Measurements from ENCODE around the gene BGLAP. TPM values are rescaled to one million over a fixed set of nuclear protein-coding genes. Genes with fewer than 3 reads are reported as not detected.
A peak's percentile ranks its signal among the peaks of the same experiment; 100 is the strongest.

BGLAP gene
- polyA plus RNA-seq, 1 donor (not counting 4 experiments of a cell fraction or from before 2014, with no cell fraction given): 0.12 TPM

DNA sequence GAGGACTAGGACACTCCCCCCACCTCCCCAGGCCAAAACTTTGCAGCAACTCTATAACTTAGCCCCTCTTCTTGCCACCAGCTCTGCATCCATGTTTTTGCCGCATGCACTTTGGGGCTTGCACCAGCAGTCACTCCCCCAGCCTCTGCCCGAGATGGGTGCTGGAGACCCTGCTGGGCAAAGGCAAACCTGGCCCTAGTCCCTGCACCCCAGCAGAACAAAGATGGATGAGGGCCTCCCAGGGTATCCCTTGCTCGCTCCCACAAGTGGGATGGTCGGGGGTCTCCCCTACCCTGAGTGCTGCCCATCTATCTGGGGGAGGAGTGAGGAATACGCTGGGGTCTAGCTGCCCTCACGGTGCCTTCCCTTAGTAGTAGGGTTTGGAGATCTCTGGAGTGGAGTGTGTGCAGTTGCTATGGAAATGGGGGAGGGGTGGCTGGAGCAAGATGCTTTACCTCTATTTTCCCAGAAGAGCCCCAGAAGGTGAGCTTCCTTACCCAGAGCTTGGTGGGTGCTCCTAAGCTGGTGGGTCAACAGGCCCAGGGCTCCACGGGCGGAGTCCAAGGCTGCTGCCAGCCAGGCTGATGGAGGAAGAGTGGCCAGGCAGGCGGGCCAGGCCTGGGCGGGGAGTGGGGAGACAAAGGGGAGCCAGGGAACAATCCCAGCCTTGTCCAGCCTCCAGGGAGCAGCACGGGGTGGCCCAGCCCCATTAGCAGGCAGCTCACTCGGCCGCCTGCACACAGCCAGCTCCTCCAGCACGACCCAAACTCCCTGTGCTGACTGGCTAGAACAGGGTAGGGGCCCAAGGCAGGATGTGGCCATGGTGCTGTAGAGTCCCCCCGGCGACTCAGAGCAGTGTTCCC is 5.7 kb downstream of the BGLAP start, which contains the start of gene PAQR6:
PAQR6 (minus strand) TSS at position 597 of the 863 bp plus-strand sequence. CDS start 1,325 bp downstream, outside the sequence.
- Histone ChIP-seq H3K4me2 (ENCODE audit: control insufficient read depth, extremely low read depth, insufficient read depth, low read depth, low read length) (peak within 1 kb of the TSS; percentile 41), H2AFZ (ENCODE audit: control insufficient read depth, low read length) (no peak within 1 kb of the TSS), H3K27ac (ENCODE audit: control insufficient read depth, insufficient read depth, low read length) (no peak within 1 kb of the TSS), H4K20me1 (ENCODE audit: control insufficient read depth, extremely low read depth, insufficient read depth, low read length) (no peaks in the 10 kb centered on the region), H3K27me3 (ENCODE audit: control insufficient read depth, extremely low read depth, insufficient read depth, low read length) (peaks cover 13% of the 10 kb centered on the region), H3K79me2 (ENCODE audit: control insufficient read depth, insufficient read depth, low read length) (no peaks in the 10 kb centered on the region), H3K9me3 (ENCODE audit: control insufficient read depth, low read depth, low read length) (no peaks in the 10 kb centered on the region), H3K9me1 (ENCODE audit: control insufficient read depth, extremely low read depth, insufficient read depth, low read length) (no peaks in the 10 kb centered on the region), H3K36me3 (ENCODE audit: control insufficient read depth in 2 of 2, extremely low read depth in 1 of 2, insufficient read depth in 2 of 2, low read length in 2 of 2) (peaks cover 15 to 29% of the 10 kb centered on the region in 2 experiments), H3K4me1 (ENCODE audit: control insufficient read depth, extremely low read depth, insufficient read depth, low read length) (peaks cover 25% of the 10 kb centered on the region), H3K4me3 (ENCODE audit: control insufficient read depth in 2 of 3, extremely low read depth in 1 of 3, insufficient read depth in 2 of 3, low read depth in 1 of 3, low read length in 3 of 3) (no peak within 1 kb of the TSS), H3K9ac (ENCODE audit: control insufficient read depth, extremely low read depth, insufficient read depth, low read length) (no peak within 1 kb of the TSS)
- no peak for TF ChIP-seq EZH2 (IDR thresholded peaks at IDR 0.05; ENCODE audit: low read length)
- TF ChIP-seq, protein P1, sequence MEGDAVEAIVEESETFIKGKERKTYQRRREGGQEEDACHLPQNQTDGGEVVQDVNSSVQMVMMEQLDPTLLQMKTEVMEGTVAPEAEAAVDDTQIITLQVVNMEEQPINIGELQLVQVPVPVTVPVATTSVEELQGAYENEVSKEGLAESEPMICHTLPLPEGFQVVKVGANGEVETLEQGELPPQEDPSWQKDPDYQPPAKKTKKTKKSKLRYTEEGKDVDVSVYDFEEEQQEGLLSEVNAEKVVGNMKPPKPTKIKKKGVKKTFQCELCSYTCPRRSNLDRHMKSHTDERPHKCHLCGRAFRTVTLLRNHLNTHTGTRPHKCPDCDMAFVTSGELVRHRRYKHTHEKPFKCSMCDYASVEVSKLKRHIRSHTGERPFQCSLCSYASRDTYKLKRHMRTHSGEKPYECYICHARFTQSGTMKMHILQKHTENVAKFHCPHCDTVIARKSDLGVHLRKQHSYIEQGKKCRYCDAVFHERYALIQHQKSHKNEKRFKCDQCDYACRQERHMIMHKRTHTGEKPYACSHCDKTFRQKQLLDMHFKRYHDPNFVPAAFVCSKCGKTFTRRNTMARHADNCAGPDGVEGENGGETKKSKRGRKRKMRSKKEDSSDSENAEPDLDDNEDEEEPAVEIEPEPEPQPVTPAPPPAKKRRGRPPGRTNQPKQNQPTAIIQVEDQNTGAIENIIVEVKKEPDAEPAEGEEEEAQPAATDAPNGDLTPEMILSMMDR (optimal IDR thresholded peaks at IDR 0.05 in 1 of 3, IDR thresholded peaks at IDR 0.05 in 1 of 3, conservative IDR thresholded peaks at IDR 0.05 in 1 of 3; ENCODE audit: extremely low read depth in 1 of 3, insufficient read depth in 2 of 3, low read length in 3 of 3): no peak
- DNase-seq (ENCODE audit: low read depth, low spot score): no peak
- no peak for FAIRE-seq
- dilution Hi-C loops (cut with MboI; ENCODE audit: extremely low pct_ligation_motif_present, low sequenced_read_pairs): no loop called here

- Histone ChIP-seq H4K20me1 (ENCODE audit: control insufficient read depth, extremely low read depth, insufficient read depth, low read length) (no peaks in the 10 kb centered on the region), H3K4me3 (ENCODE audit: control insufficient read depth in 2 of 3, extremely low read depth in 1 of 3, insufficient read depth in 2 of 3, low read depth in 1 of 3, low read length in 3 of 3) (no peak overlapping the region), H3K9me1 (ENCODE audit: control insufficient read depth, extremely low read depth, insufficient read depth, low read length) (no peaks in the 10 kb centered on the region), H3K79me2 (ENCODE audit: control insufficient read depth, insufficient read depth, low read length) (no peaks in the 10 kb centered on the region), H2AFZ (ENCODE audit: control insufficient read depth, low read length) (no peak overlapping the region), H3K36me3 (ENCODE audit: control insufficient read depth in 2 of 2, extremely low read depth in 1 of 2, insufficient read depth in 2 of 2, low read length in 2 of 2) (peaks cover 21 to 35% of the 10 kb centered on the region in 2 experiments), H3K9me3 (ENCODE audit: control insufficient read depth, low read depth, low read length) (no peaks in the 10 kb centered on the region), H3K27me3 (ENCODE audit: control insufficient read depth, extremely low read depth, insufficient read depth, low read length) (peaks cover 13% of the 10 kb centered on the region), H3K9ac (ENCODE audit: control insufficient read depth, extremely low read depth, insufficient read depth, low read length) (no peak overlapping the region), H3K4me1 (ENCODE audit: control insufficient read depth, extremely low read depth, insufficient read depth, low read length) (peaks cover 25% of the 10 kb centered on the region), H3K4me2 (ENCODE audit: control insufficient read depth, extremely low read depth, insufficient read depth, low read depth, low read length) (no peak overlapping the region), H3K27ac (ENCODE audit: control insufficient read depth, insufficient read depth, low read length) (no peak overlapping the region)
- DNase-seq (ENCODE audit: low read depth, low spot score): no peak
- no peak for FAIRE-seq
- no peak for TF ChIP-seq EZH2 (IDR thresholded peaks at IDR 0.05; ENCODE audit: low read length)
- TF ChIP-seq, protein P1 (optimal IDR thresholded peaks at IDR 0.05 in 1 of 3, IDR thresholded peaks at IDR 0.05 in 1 of 3, conservative IDR thresholded peaks at IDR 0.05 in 1 of 3; ENCODE audit: extremely low read depth in 1 of 3, insufficient read depth in 2 of 3, low read length in 3 of 3): no peak
- dilution Hi-C loops (cut with MboI; ENCODE audit: extremely low pct_ligation_motif_present, low sequenced_read_pairs): no loop called here
Measured at GRCh38 chr1:156248323-156248683, 6.3 kb downstream of the BGLAP start.

All from keratinocyte (primary cell).